Measurements from ENCODE around the gene WTAP. TPM values are rescaled to one million over a fixed set of nuclear protein-coding genes. Genes with fewer than 3 reads are reported as not detected.

Gene WTAP
- total RNA-seq, 3 donors from 2014 or later: 81.1 to 85.8 (median 84.4) TPM

DNA sequence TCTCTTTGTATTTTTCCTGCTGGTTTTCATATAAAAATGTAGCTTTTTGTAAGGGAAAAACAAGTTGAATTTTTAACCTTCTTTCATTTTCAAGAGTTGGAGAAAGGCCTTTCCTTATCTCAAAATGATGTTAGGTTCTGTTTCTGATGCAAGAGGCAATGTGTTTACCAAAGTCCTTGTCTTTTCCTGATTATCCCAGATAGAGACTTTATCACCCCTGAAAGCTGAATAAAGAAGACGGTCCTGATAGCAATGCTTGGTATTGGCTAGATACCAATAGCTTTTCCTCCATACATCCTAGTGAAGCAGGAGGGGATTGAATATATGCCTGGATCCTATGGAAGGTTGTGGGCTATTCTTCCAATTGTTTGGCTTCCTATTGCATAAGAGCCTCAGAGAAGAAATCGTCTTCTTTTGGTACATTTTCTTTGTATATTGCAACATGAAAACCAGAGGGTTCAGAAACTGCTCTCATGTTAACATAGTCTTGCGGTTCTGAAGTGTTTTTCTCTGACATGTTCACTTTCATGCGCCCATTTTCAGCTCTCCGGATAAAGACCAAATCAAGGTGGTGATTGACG lies 78.2 kb downstream of the WTAP start:
- no peak overlapping the region for H3K4me3 ChIP-seq
- intact Hi-C loops (cut with DNase I, micrococcal nuclease): no loop called here
- H3K4me1 ChIP-seq (ENCODE audit: low read depth): peaks cover 7% of the 10 kb centered on the region
- TF ChIP-seq, protein P1, sequence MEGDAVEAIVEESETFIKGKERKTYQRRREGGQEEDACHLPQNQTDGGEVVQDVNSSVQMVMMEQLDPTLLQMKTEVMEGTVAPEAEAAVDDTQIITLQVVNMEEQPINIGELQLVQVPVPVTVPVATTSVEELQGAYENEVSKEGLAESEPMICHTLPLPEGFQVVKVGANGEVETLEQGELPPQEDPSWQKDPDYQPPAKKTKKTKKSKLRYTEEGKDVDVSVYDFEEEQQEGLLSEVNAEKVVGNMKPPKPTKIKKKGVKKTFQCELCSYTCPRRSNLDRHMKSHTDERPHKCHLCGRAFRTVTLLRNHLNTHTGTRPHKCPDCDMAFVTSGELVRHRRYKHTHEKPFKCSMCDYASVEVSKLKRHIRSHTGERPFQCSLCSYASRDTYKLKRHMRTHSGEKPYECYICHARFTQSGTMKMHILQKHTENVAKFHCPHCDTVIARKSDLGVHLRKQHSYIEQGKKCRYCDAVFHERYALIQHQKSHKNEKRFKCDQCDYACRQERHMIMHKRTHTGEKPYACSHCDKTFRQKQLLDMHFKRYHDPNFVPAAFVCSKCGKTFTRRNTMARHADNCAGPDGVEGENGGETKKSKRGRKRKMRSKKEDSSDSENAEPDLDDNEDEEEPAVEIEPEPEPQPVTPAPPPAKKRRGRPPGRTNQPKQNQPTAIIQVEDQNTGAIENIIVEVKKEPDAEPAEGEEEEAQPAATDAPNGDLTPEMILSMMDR (IDR thresholded peaks at IDR 0.05): no peak
- no peaks in the 10 kb centered on the region for H3K9me3 ChIP-seq
- ATAC-seq (no peak), DNase-seq (no peak)
- H3K36me3 ChIP-seq (ENCODE audit: low read depth): no peaks in the 10 kb centered on the region

Other genes with a start within 250 kb of the WTAP start
- gene SOD2, start 34.3 kb upstream of the WTAP start, total RNA-seq: 100 to 1,000 TPM; 286 to 462 (median 400) TPM
- 10 to 100 TPM; 31.3 to 94.1 (median 71.1) TPM for gene ACAT2, start 34.5 kb downstream of the WTAP start, total RNA-seq
- 100 to 1,000 TPM; 139 to 205 (median 170) TPM for gene TCP1, start 62.1 kb downstream of the WTAP start, total RNA-seq
- 10 to 100 TPM; 51.1 to 65.5 (median 62.0) TPM for gene MRPL18, start 63.0 kb downstream of the WTAP start, total RNA-seq
- 1 to 10 TPM in 1 of 3 donors, not detected in 2; 1.3 TPM for gene PNLDC1, start 72.8 kb downstream of the WTAP start, total RNA-seq
- gene MAS1, start 163.5 kb downstream of the WTAP start, total RNA-seq: not detected
- gene IGF2R, start 241.6 kb downstream of the WTAP start, total RNA-seq: 100 to 1,000 TPM in 2 of 3 donors, 10 to 100 TPM in 1; 97.7 to 112 (median 101) TPM